GM21526 (cell line): ENCODE data around the gene MYCL.

ENCODE experiments used
- ATAC-seq: cut with Tn5 transposase; IDR thresholded peaks from one replicate; pipeline ENCODE4 v1.9.1; 2021; ENCODE audit warnings: moderate library complexity; ENCODE audit not compliant: unreplicated experiment, low FRiP score

The MYCL gene

DNA sequence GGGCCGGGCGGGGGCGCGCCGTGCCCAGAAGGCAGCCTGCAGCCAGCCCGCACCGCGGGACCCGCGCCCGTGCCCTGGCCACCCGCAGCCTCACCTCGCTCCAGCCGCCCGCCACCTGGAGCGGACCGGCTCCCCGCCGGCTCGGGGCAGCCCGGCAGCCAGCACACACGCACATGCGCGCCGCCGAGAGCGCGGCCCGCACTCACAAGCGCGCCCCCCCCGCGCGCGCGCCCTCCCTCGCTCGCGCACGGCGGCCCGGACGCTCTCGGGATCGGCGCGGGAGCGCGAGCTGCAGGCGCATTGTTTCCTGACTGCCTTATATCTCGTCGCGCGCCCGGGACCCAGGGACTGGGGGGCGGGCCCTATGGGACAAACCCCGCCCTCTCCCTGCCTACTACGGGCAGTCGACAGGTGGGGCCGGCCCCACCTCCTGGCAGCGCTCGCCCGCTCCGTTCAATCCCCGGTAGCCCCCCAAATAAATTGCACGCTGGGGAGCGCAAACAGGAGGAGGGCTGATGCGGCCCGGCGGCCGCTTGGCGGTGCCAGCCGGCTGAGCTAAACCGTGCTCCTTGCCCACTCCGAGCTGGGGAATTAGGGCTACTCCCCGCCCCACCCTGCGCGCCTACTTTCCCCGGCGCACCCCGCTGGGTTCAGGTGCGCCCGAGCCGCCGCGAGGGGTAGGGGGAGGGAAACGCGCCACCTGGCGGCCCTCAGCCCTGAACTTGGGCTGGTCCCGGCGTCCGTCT lies at the start of gene MYCL:
Gene MYCL, minus strand, starts transcription at position 204 of the 746 bp plus-strand sequence. CDS start 483 bp downstream, outside the sequence.
- ATAC-seq = peak; percentile 71

GRCh38 chr1:39949891-39950290 lies 48.2 kb upstream of the MYCL start:
- no peak for ATAC-seq

- no peak for ATAC-seq
These were observed 45.5 kb upstream of the MYCL start for GRCh38 chr1:39947260-39947659.

DNA sequence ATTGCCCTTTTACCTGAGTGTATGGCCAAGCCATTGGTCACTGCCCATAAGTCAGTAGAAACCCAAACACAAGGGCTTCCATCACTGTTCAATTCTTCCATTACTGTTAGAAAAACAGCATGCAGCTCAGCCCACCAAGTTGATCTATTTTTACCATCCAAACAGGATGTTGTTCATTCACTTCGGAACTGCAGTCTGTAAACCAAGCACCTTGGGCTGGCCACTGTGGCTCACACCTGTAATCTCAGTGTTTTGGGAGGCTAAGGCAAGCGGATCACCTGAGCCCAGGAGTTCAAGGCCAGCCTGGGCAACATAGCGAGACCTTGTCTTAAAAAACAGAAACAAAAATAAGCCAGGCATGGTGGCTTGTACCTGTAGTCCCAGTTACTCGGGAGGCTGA lies 44.5 kb upstream of the MYCL start:
- no peak for ATAC-seq

- ATAC-seq = no peak
These were observed 42.8 kb upstream of the MYCL start for GRCh38 chr1:39944410-39945112.

DNA sequence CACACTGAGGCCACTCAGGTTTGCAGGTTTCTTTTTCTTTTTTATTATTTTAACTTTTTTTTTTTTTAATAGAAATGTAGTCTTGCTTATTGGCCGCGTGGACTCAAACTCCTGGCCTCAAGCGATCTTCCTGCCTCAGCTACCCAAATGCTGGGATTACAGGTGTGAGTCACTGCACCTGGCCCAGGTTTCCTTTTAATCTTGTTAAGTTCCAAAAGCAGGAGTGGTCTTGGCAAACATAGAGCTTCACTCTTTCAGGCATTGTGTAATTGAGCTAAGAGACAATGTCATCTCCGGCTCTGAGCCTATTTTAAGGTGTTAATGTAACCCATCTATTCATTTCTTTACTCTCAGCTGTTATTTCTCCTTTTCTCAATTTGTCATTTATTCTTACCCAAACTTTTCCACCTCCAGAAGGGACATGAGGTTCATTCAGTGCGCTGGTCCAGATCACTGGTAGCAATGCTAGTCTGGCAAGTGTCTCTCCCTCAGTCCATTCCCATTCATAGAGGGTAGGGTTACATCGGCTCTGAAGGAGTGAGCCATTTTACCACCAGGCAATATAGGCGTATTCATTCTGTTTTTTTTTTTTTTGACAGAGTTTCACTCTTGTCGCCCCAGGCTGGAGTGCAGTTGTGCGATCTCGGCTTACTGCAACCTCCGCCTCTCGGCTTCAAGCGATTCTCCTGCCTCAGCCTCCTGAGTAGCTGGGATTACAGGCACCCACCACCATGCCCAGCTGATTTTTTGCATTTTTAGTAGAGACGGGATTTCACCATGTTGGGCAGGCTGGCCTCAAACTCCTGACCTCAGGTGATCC lies 42.0 kb upstream of the MYCL start:
- no peak for ATAC-seq

DNA sequence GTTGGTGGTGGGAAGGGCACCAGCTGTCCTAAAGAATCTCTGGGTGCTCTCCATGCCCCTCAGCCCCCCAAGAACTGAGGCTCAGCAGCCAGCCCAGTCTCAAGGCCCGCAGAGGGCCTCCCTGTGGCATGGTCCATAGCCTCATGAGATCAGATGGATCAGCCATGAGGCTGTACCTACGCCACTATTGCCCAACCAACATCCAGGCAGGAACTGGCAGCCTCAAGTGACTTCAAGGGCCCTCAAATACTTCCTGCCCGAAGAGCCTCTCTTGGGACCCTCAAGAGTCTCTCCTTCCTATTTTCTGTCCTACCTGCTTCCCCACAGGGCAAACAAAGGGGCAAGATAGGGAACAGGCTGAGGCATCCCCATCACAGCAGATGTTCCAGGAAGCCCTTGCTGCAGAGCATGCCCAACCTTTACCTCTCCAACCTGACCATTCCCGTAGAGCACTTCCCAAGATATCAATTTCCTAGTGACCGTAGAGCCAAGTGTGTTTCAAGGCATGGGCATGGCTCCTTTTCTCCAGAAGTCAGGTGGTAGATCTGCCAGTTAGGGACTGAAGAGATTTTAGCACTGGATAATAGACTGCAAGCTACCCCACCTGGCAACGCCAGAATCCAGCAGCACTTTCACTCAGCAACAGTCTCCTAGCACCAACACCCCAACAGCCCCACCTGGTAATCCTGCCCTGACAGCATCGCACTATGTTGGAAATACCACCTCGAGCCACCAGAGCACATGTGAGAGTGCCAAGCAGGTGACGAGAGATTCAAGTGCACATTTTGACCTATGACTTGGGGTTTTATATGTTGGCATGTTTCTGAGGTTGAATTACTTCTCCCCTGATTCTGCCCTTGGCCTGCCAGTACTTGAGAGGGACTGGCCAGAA lies 39.5 kb upstream of the MYCL start:
- ATAC-seq = no peak

DNA sequence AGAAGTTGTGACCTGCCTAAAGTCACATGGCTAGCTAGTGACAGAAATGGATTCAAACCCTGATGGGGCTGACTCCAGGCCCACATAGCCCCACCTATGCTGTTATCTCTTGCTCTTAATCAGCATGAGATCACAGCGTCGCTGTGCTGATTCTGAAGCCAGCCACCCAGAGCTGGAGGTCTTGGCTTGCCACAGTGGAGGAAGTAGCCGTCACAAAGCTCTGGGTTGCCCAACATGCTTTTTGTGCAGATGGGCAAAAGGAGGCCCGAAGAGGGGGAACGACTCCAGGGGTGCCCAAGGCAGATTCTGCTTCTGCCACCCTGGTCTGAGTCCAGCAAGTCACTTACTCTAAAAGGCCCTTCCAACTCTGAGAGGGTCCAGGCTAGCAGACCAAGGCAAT lies 38.5 kb upstream of the MYCL start:
- ATAC-seq = no peak

DNA sequence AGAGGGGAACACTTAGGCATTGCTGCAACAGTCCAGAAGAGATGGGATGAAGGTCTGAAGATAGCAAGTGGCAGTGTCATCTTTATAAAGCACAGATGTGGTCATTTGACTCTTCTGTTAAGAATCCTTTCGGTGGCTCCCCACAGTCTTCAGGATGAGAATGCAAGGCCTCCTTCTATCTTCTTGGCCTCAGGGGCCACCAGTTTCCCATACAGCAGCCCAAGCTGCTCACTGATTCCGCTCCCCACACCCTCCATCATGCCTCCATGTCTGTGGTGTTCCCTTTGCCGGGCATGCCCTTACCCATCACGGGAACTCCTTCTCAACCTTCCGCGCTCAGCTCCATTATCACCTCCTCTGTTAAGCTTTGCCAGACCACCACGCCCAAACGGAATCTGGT lies 37.1 kb upstream of the MYCL start:
- ATAC-seq = no peak

DNA sequence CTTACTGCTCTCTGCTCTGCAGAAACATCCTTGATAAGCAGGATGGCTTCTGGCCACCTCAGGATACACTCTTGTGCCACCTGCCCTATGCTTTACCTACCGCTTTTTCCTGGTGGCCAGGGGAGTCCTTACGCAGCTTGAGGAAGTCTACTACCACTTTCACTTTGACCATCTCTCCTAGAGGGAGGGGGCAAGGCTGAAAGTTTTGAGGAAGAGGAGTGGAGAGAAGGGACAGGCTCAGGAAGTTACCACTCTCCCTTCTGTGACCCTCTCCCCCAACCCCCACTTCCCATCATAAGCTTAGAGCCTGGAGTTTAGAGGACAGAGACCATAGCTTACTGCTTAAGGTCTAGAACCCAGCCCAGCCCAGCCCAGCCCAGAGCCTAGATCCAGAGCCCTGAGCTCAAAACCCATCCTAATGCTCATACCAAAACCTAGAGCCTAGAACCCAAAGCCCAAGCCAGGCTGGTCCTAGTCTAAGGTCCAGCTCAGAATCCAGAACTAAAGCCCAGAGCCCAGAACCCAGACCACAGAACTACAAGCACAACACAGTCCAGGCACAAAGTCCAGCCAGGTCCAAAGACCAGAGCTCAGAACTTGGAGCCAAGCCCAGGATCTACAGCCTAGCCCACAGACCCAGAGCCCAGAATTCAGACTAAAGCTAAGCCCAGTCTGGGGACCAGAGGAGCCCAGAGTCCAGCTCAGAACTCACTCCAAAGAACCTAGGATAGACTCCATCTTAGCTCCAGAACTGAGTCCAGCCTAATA lies 35.2 kb upstream of the MYCL start:
- no peak for ATAC-seq

GRCh38 chr1:39933956-39934941 lies 32.5 kb upstream of the MYCL start:
- no peak for ATAC-seq

DNA sequence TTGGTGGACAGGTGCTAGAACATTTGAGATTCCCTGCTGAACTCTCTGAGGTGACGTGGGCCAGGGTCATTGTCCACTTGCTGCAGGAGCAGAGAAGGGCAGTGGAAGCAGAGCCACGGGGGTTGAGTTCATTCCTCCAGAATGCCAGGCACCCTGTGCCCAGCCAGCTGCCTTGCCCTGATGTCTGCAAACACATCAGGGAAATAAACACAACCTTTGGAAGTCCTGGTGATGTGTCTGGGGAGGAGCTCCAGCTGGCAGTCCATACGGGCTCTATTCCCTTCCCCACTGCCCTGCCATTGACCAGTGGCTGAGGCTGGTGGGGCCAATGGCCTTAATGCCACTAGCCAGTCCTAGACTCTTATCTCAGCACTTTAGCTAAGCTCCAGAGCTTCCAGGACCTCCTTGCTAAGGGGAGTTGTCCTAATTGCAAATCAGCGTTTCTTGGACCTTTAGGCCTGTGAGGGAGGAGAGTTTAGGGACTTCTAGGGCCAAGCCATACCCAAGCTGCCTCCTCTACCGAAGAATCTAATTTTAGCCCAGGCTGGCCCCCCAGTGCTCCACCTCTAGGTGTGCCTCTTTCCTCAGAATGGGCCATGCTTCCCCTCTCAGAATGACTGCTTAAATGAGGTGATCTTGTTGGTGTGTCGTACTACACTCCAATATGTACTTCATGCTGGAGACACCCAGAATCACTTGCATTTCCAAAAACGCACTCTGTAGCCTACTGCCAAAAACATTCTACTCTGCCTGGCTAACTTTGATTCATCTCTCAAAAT lies 27.3 kb upstream of the MYCL start:
- ATAC-seq = no peak

DNA sequence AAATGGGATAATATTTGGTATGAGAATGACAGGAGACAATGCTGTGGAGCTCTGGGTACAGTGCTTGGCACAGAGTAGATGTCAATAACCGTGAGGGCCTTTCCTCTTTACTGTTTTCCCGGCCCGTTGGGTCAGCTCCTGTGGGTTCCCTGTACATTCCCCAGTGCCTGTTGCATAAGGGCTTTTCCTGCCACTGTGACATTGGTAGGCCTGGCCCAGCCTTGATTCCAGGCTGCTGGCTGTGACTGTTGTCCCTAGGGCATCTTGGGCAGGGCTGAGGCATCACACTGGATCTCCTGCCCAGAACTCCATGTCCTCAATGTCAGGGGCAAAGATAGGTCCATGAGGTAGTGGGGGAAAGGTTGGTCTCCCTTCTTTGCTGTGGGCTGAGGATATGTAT lies 25.8 kb upstream of the MYCL start:
- no peak for ATAC-seq

DNA sequence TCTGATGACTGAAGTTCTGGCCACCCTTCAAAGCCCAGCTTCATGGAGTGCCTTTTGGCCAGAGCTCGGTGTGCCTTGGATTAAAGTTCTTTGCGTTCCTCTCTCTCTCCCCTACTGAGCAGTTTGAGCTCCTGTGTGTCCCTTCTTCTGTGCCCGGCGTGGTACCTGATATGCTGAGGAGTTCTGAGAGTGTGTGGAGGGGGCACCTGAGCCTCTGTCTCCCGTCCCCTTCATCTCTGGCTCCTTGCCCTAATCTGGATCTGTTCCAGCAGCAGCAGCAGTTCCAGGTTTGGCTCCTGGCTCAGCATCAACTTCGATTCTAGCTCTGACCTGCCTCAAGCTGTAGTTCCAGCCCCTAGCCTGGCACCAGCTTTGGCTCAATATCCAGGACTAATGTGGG lies 25.1 kb upstream of the MYCL start:
- ATAC-seq = no peak

DNA sequence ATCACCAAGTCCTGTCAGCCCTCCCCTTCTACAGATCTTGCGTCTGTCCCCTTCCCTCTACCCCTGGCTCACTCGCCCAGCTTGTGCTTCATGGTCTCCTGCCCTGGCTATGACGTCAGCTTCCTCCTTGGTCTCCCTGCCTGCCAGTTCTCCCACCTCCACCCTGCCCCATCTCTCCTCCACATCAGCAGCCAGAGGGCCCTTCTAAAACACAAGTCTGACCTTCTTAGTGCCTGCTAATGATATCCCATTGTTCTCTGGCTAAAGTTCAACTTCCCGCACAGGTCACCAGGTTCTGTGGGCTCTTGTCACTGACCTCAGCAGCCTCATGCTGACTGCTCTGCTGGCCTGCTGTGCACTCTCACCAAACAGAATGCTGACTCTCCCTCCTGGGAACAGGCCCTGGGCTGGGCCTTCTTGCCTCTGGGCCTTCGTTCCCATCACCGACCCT lies 24.7 kb upstream of the MYCL start:
- ATAC-seq = no peak

- ATAC-seq = no peak
These were observed 24.1 kb upstream of the MYCL start for GRCh38 chr1:39925721-39926342.

- ATAC-seq = no peak
These were observed 20.6 kb upstream of the MYCL start for GRCh38 chr1:39922251-39922688.
